ENCODE results near the gene CMTM6.

The CMTM6 gene

GRCh38 chr3:32432045-32432710 lies 70.5 kb downstream of the CMTM6 start:
- H3K4me3 ChIP-seq (ENCODE audit: control insufficient read depth, low read depth, low read length), result no peak overlapping the region
- DNase-seq (ENCODE audit: low read depth), result no peak
- no peak for TF ChIP-seq CTCF (IDR thresholded peaks at IDR 0.05; ENCODE audit: control insufficient read depth, insufficient read depth, low read depth, low read length, missing control alignments)

GRCh38 chr3:32431481-32431880 lies 71.2 kb downstream of the CMTM6 start:
- no peak overlapping the region for H3K4me3 ChIP-seq (ENCODE audit: control insufficient read depth, low read depth, low read length)
- no peak for TF ChIP-seq CTCF (IDR thresholded peaks at IDR 0.05; ENCODE audit: control insufficient read depth, insufficient read depth, low read depth, low read length, missing control alignments)
- no peak for DNase-seq (ENCODE audit: low read depth)

Data from AG09309 (cell line).